GM11168 (cell line): ENCODE data around the gene CTNNBL1.
"Not testable (repeated sequence)": the region's sequence is repeated elsewhere in the genome, so short reads cannot be mapped to it uniquely, and the experiment has no call there.

ENCODE experiments used
- in situ Hi-C: fragments of 300-500 bp; cut with MboI; formaldehyde crosslinking; loops from one replicate; pipeline ENCODE4 v1.12.0; 2022; ENCODE audit warnings: low sequenced_read_pairs; ENCODE audit not compliant: unreplicated experiment

The CTNNBL1 gene

GRCh38 chr20:37841971-37842370, 148.1 kb downstream of the CTNNBL1 start:
- in situ Hi-C loops: no loop called here

DNA sequence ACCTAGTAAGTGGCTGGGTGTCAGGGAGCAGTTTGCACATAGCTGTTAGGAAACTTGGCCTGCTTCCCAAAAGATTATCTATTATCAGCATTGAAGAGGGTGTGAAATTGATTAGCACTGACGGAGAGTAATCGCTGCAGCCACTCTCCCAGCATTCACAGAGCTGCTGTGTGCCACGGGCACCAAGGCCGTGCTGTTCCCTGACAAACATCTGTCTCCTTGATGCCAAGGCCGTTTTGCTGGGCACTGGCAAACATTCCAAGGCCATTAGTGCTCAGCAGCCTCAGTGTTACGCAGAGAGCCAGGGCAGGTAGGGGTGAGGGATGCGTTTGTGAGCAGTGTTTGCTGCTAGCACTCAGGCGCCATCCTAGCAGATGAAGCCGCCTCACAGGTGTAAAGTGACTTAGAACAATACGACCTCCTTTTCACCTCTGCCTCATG, 151.4 kb downstream of the CTNNBL1 start:
- in situ Hi-C loops: no loop called here

DNA sequence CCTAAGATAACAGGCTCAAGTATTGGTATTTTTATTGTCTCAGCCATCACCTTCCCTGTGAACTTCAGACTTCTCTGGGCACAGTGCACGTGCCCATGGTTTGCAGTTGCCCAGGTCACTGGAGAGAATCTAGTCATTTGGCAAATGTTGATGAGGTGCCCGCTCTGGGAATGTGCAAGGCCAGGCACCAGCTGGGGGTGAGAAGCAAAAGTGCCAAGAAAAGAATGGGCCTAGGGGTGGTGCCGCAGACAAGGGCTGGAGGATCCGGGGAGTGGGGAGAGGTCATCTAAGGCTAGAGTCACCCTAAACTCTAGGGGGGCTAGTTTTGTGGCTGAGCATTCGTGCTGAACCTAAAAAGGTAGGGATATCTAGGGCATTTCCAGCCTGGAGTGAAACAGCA, 152.0 kb downstream of the CTNNBL1 start:
- in situ Hi-C loops: no loop called here

DNA sequence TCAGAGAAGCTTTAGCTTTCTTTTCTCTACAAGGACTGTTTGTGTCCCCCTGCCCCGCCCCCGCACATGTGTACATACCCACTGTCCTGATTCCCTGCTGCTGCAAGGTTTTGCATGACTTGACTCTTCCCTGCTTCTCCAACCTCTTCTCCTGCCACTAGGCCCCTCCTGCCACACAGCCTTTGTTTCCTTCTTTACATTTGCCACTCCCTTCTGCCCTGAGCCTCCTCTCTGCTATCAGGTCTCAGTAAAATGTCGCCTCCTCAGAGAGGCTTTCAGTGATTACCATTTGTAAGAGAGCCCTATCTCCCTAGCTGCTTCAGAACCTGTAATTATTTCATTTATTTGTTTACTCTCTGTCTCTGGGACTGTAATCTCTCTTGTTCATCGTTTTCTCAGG, 152.7 kb downstream of the CTNNBL1 start:
- in situ Hi-C loops: no loop called here

GRCh38 chr20:37848706-37849105, 154.9 kb downstream of the CTNNBL1 start:
- in situ Hi-C loops: no loop called here

- in situ Hi-C loops: no loop called here
Observed at GRCh38 chr20:37849156-37849555, 155.3 kb downstream of the CTNNBL1 start.

GRCh38 chr20:37849566-37849965, 155.7 kb downstream of the CTNNBL1 start:
- in situ Hi-C loops: no loop called here

GRCh38 chr20:37850036-37850592, 156.3 kb downstream of the CTNNBL1 start:
- in situ Hi-C loops: no loop called here

GRCh38 chr20:37850724-37851355, 157.0 kb downstream of the CTNNBL1 start:
- in situ Hi-C loops: no loop called here

DNA sequence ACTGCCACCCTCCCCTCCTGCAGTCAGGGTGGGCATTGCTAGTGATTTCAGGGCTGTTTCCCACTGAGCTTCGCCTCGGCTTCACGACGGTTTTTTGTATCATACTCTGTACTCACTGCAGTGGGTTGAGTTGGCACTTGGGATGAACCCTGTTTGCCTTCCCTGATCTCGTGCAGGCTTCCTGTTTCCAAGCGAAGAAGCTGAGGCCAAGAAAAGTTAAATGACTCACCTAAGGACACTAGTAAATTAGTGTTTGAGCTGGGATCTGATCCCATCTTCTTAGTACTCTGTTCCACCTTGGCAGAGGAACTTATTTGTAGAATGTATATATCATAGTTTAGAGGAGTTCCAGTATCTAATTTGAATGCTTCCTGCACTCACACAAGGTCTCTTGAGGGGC, 158.8 kb downstream of the CTNNBL1 start:
- in situ Hi-C loops: no loop called here

- in situ Hi-C loops: no loop called here
Observed at GRCh38 chr20:37853823-37854375, 160.1 kb downstream of the CTNNBL1 start.

GRCh38 chr20:37856034-37856433, 162.2 kb downstream of the CTNNBL1 start:
- in situ Hi-C loops: not testable (repeated sequence)

DNA sequence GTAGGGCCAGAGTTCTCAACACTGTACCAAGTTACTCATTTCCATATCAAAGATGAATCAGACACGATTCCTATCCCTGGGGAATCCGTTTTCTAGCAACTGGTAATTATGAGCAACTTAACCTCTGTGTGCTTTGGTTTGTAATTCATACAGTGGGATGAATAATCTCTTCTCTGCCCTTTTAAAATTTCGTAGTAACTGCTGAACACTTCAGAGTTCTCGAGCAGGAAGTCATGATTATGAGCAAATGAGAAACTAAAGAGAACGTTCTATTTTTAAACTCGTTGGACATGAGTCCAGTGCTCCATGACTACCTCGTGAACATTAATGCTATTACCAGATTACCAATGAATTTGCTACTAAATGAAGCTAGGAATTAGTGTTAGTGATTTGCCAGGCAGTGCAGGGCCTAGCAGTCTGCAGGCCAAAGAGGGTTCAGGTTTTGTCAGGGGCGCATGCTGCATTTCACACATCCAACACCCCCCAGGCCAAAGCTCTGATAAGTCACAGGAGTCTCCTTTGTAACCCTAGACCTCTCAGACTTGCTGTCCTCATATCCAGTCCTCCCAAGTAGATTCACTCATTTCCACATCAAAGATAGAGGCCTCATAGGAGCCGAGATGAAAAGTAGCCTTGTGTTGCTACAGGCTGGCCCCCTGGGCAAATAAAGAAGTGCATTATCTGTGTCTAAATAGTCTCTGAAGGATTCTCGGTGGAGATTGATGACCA, 163.3 kb downstream of the CTNNBL1 start:
- in situ Hi-C loops: no loop called here

DNA sequence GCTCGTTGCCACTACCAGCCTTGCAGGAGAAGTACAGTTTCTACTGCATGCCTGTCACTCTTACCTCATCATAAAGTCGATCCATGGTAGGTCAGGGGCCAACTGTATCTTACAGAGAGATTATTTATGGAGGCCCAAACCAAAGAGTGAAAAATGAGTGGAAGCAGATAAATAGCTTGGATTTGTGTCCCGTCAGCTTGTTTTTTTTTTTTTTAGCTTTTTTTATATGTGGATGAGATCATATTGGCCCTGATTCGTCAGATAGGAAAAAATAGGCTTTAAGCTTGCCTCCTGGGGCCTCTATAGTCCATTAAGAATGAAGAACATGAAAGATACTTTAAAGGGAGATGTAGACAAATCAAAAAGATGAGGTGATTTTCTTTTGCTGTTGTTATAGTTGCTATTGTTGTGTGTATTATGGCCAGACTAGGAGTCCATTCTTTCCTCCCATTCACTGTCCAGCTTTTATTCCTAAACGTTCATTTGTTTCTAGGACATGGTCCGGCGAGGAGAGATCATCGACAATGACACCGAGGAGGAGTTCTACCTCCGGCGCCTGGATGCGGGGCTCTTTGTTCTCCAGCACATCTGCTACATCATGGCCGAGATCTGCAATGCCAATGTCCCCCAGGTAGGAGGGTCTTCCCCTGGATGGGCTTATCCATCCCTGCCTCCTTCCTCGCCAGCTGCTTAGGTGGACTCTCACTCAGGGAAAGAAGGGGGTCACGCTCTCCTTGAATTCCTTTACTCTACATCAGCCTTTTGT, 165.8 kb downstream of the CTNNBL1 start:
- in situ Hi-C loops: no loop called here

DNA sequence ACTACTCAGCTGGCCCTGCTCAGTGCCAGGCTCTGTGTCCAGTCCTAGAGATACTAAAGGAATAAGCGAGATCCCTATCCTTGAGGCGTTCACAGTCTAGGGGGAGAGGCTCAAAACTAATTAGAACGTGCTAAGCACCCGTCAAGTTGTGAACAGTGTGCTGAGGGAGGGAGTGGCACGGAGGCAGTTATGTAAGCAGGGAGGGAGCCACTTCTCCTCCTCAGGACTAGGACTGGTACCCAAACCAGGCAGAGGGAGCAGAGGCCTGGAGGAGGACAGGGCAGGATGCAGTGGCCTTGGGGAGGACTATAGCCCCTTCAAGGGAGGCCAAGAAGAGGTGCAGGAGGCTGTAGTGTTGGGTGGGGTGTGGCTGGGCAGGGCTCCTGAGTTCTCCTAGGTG, 169.5 kb downstream of the CTNNBL1 start:
- in situ Hi-C loops: no loop called here

- in situ Hi-C loops: no loop called here
Observed at GRCh38 chr20:37864298-37864697, 170.5 kb downstream of the CTNNBL1 start.

GRCh38 chr20:37866051-37866450, 172.2 kb downstream of the CTNNBL1 start:
- in situ Hi-C loops: no loop called here

DNA sequence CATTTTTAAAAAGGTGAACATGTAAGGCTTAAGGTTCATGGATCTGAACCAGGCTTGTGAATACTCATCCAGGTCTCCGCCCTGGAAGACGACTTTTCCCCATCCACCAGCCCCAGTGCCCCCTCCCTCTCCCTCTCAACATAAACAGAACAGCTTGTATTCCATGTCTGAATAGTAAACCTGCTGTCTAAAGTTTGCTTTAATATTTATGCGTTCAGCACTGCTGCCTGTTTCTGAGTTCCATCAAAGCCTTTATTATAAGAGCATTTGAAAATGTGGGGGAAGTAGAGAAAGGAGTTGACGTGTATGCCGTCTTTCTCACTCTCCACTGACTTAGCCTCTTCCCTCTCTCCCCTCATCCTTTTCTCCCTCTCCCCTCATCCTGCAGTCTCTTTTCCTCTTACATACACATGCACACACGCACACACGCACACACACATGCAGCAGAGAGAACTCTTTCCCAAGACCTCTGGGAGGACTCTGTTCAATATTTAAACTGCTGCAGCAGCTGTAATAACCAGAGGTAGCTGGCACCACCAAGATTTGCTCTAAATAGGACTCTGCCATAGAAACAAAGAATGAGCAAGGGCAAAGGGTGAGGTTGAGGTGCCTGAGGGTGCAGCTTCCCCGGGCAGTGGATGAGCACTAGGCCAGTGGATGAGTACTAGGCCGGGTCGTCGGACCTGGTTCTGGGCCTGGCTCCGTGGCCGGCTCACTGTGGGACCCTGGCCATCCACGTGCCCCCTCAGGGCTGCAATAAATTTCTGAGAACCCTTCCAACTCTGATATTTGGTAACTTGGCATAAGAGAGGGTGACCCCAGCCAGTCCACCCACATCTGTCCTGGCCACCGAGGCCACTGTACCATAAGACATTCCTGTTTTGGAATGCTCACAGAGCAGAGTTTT, 173.7 kb downstream of the CTNNBL1 start:
- in situ Hi-C loops: no loop called here

GRCh38 chr20:37868851-37869333, 175.1 kb downstream of the CTNNBL1 start:
- in situ Hi-C loops: no loop called here
